H1 (cell line): ENCODE measurements around the gene ELP4.

Source experiments
- BCL11A ChIP-seq, 2 experiments: IDR thresholded peaks; one replicate each; pipeline ENCODE4 v1.6.1; 2011; ENCODE audit warnings: low read depth in 2 of 2, low read length in 2 of 2, mild to moderate bottlenecking in 2 of 2
- JUND ChIP-seq: IDR thresholded peaks from 2 replicates; pipeline ENCODE4 v1.6.1; 2011; ENCODE audit warnings: mild to moderate bottlenecking, improper control_type of control experiment, low read length
- YY1 ChIP-seq: IDR thresholded peaks from 2 replicates; pipeline ENCODE4 v1.6.1; 2011; ENCODE audit warnings: low read depth, mild to moderate bottlenecking, low read length

GRCh38 chr11:31676280-31676982, 166.9 kb downstream of the ELP4 start:
- no peak for TF ChIP-seq YY1
- no peak for TF ChIP-seq BCL11A (IDR thresholded peaks at IDR 0.05; ENCODE audit: low read depth in 2 of 2, low read length in 2 of 2)
- no peak for TF ChIP-seq JUND
